Type B pancreatic cell (in vitro differentiated cells): Measurements from ENCODE around the gene SQOR. TPM values are rescaled to one million over a fixed set of nuclear protein-coding genes. Genes with fewer than 3 reads are reported as not detected.
A peak's percentile ranks its signal among the peaks of the same experiment; 100 is the strongest.

Experiments
- DNase-seq: peaks from one replicate; pipeline ENCODE4 v3.0.0; 2021; ENCODE audit warnings: mixed read lengths; ENCODE audit not compliant: unreplicated experiment; ENCODE audit errors: extremely low spot score
- H3K27ac Mint-ChIP-seq: 2 replicates; pipeline ENCODE4 v1.8.0; 2021; ENCODE audit warnings: mild to moderate bottlenecking, mixed read lengths
- H3K27me3 Mint-ChIP-seq: 2 replicates; pipeline ENCODE4 v1.8.0; 2021; ENCODE audit warnings: mixed read lengths
- H3K36me3 Mint-ChIP-seq: 2 replicates; pipeline ENCODE4 v1.8.0; 2021; ENCODE audit warnings: mixed read lengths
- H3K4me1 Mint-ChIP-seq: one replicate; pipeline ENCODE4 v1.8.0; 2021; ENCODE audit warnings: mixed read lengths; ENCODE audit not compliant: unreplicated experiment
- H3K4me3 Mint-ChIP-seq: 2 replicates; pipeline ENCODE4 v1.8.0; 2021; ENCODE audit warnings: mild to moderate bottlenecking, mixed read lengths
- H3K9me3 Mint-ChIP-seq: 2 replicates; pipeline ENCODE4 v1.8.0; 2021; ENCODE audit warnings: mixed read lengths
- CTCF ChIP-seq: fragments of 200-600 bp; sonication (generic); conservative IDR thresholded peaks from 2 replicates; pipeline ENCODE4 v1.5.0; 2021; ENCODE audit warnings: antibody characterized with exemption, mild to moderate bottlenecking
- total RNA-seq: library from RNA; stranded (reverse); gene quantifications from 2 replicates; pipeline ENCODE4 v1.2.1, GENCODE V29; 2021; ENCODE audit warnings: low replicate concordance

Gene SQOR
- total RNA-seq, 1 donor from 2014 or later, result 6.7 TPM

- Mint-ChIP-seq H3K4me1 (peaks cover 8% of the 10 kb centered on the region), H3K9me3 (peaks cover 9% of the 10 kb centered on the region), H3K4me3 (peak overlapping the region; percentile 62), H3K36me3 (no peaks in the 10 kb centered on the region), H3K27me3 (peaks cover 35% of the 10 kb centered on the region), H3K27ac (peak overlapping the region; percentile 5)
- no peak for TF ChIP-seq CTCF
- no peak for DNase-seq
Measured at GRCh38 chr15:45631776-45632175, 3.1 kb upstream of the SQOR start.

GRCh38 chr15:45635191-45635638 lies 386 bp downstream of the SQOR start:
- Mint-ChIP-seq H3K9me3 (no peaks in the 10 kb centered on the region), H3K4me1 (peaks cover 15% of the 10 kb centered on the region), H3K27ac (peak overlapping the region; percentile 56), H3K27me3 (peaks cover 41% of the 10 kb centered on the region), H3K4me3 (peak overlapping the region; percentile 89), H3K36me3 (no peaks in the 10 kb centered on the region)
- TF ChIP-seq CTCF, result peak; percentile 65
- no peak for DNase-seq

- no peaks in the 10 kb centered on the region for H3K36me3 Mint-ChIP-seq
- H3K4me1 Mint-ChIP-seq, result peaks cover 15% of the 10 kb centered on the region
- H3K27me3 Mint-ChIP-seq, result peaks cover 40% of the 10 kb centered on the region
- no peak for DNase-seq
- no peak for TF ChIP-seq CTCF
- peak overlapping the region; percentile 89 for H3K4me3 Mint-ChIP-seq
- H3K27ac Mint-ChIP-seq, result no peak overlapping the region
- no peaks in the 10 kb centered on the region for H3K9me3 Mint-ChIP-seq
Measured at GRCh38 chr15:45635763-45636292, 999 bp downstream of the SQOR start.

GRCh38 chr15:45637141-45637540 lies 2.3 kb downstream of the SQOR start:
- Mint-ChIP-seq H3K27me3 (peaks cover 41% of the 10 kb centered on the region), H3K4me3 (peak overlapping the region; percentile 67), H3K9me3 (no peaks in the 10 kb centered on the region), H3K36me3 (no peaks in the 10 kb centered on the region), H3K4me1 (peaks cover 19% of the 10 kb centered on the region), H3K27ac (no peak overlapping the region)
- TF ChIP-seq CTCF, result no peak
- no peak for DNase-seq

GRCh38 chr15:45637552-45638033 lies 2.8 kb downstream of the SQOR start:
- no peaks in the 10 kb centered on the region for H3K36me3 Mint-ChIP-seq
- DNase-seq, result no peak
- H3K9me3 Mint-ChIP-seq, result no peaks in the 10 kb centered on the region
- peak overlapping the region; percentile 67 for H3K4me3 Mint-ChIP-seq
- H3K4me1 Mint-ChIP-seq, result peaks cover 19% of the 10 kb centered on the region
- H3K27me3 Mint-ChIP-seq, result peaks cover 37% of the 10 kb centered on the region
- TF ChIP-seq CTCF, result no peak
- H3K27ac Mint-ChIP-seq, result no peak overlapping the region
